Measurements from ENCODE around the gene GRB2. TPM values are rescaled to one million over a fixed set of nuclear protein-coding genes. Genes with fewer than 3 reads are reported as not detected.

GRB2 gene
- total and polyA plus RNA-seq, 2 of the 8 experiments (the other 6 are each of a cell fraction or from before 2014, with no cell fraction given), result 44.2 to 101 TPM

DNA sequence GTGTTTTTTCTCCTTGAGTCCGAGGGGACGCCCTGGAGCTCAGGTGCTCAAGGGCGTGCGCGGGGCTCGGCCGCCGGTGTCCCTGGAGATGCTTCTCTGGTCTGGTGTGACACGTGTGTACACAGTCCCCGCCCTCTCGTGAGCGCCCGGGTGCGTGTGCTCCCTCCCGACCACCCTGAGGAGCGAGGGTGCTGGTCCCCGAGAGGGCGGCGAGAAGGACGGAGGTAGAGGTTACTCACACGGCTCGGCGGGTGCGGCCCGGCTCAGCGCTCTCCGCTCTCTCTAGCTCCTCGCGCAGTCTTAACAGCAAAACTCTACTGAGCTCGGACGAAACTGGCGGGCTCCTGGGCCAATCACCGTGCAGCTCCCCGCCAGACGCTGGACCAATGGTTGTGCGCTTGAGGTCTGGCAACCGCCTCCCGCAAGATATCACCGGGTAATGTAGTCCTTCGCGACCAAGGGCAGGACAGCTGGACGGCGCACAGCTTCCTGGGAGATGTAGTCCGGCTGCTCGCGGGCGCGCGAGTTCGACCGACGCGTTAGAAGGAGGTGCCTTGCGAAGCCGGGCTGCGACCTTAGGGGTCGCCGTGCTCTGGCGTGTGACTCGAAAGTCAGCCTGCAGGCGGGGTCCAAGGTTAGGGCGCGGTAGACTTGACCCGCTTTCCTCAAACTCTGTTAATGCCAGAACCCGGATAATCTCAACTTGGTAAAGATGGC, 116.2 kb downstream of the GRB2 start, which contains the start of gene SLC25A19 (continued):
- TF ChIP-seq NANOG (IDR thresholded peaks at IDR 0.05; ENCODE audit: insufficient read depth, low read depth, low read length, poor library complexity, severe bottlenecking) (no peak), E2F6 (IDR thresholded peaks at IDR 0.05) (no peak), MAX (IDR thresholded peaks at IDR 0.05) (peak; percentile 62), SAP30 (IDR thresholded peaks at IDR 0.05; ENCODE audit: insufficient read depth, insufficient replicate concordance, low read length) (peak; percentile 1), SP1 (IDR thresholded peaks at IDR 0.05; ENCODE audit: low read depth, low read length) (peak; percentile 97), SIX5 (IDR thresholded peaks at IDR 0.05; ENCODE audit: low read depth, low read length) (peak; percentile 89), KDM1A (IDR thresholded peaks at IDR 0.05; ENCODE audit: borderline replicate concordance, low read length) (no peak), RAD21 (IDR thresholded peaks at IDR 0.05 in 1 of 2, conservative IDR thresholded peaks at IDR 0.05 in 1 of 2; ENCODE audit: low read depth in 2 of 2, low read length in 2 of 2) (peak; percentile 63 to 72), TAF1 (IDR thresholded peaks at IDR 0.05; ENCODE audit: low read depth, low read length) (peak; percentile 75), KDM4A (IDR thresholded peaks at IDR 0.05; ENCODE audit: low read depth, low read length, severe bottlenecking) (peak; percentile 83), TEAD4 (IDR thresholded peaks at IDR 0.05; ENCODE audit: low read depth, low read length) (0 out of 2 replicates have a peak, but pooled peaks have one; percentile 28), PHF8 (conservative IDR thresholded peaks at IDR 0.05; ENCODE audit: low read depth, low read length) (peak; percentile 77), CBX8 (IDR thresholded peaks at IDR 0.05; ENCODE audit: borderline replicate concordance, low read depth, low read length) (no peak), RBBP5 (IDR thresholded peaks at IDR 0.05; ENCODE audit: borderline replicate concordance, low read depth, low read length) (0 out of 2 replicates have a peak, but pooled peaks have one; percentile 68), HDAC2 (IDR thresholded peaks at IDR 0.05; ENCODE audit: borderline replicate concordance in 1 of 2, low read depth in 2 of 2, low read length in 2 of 2) (no peak), RXRA (IDR thresholded peaks at IDR 0.05; ENCODE audit: insufficient read depth, low read depth, low read length) (no peak), CHD2 (IDR thresholded peaks at IDR 0.05; ENCODE audit: low read length) (peak; percentile 90), ASH2L (IDR thresholded peaks at IDR 0.05; ENCODE audit: low read length) (peak; percentile 43), HDAC6 (IDR thresholded peaks at IDR 0.05; ENCODE audit: low read depth, low read length) (no peak), TBP (IDR thresholded peaks at IDR 0.05; ENCODE audit: low read depth, low read length) (peak; percentile 73), TAF7 (optimal IDR thresholded peaks at IDR 0.05; ENCODE audit: borderline replicate concordance, low read depth, low read length) (peak; percentile 36), YY1 (IDR thresholded peaks at IDR 0.05; ENCODE audit: low read depth, low read length) (peak; percentile 68; the same call in 1 of the 2 replicates), POLR2A (IDR thresholded peaks at IDR 0.05; ENCODE audit: control extremely low read depth in 1 of 2, low read depth in 2 of 2, low read length in 2 of 2) (peak in 1 of 2 experiments; percentile 83; a peak in 2 of 3 replicates)

Measured in H1 (cell line).